OCI-LY1 (cell line): ENCODE results near the gene XPO4.
"Not testable (repeated sequence)": the region's sequence is repeated elsewhere in the genome, so short reads cannot be mapped to it uniquely, and the experiment has no call there.

Source experiments
- CTCF ChIP-seq: fragments of 200-600 bp; sonication (generic), shearing (Covaris generic); IDR thresholded peaks from 2 replicates; pipeline ENCODE4 v1.5.1; 2017; ENCODE audit warnings: mild to moderate bottlenecking, antibody characterized with exemption, low read length, moderate library complexity, mixed read lengths
- EZH2 ChIP-seq: fragments of 200-600 bp; sonication (generic), shearing (Covaris generic); IDR thresholded peaks from 2 replicates; pipeline ENCODE4 v1.8.0; 2017; ENCODE audit warnings: borderline replicate concordance, mixed run types, mild to moderate bottlenecking, antibody characterized with exemption, low read length, moderate library complexity, mixed read lengths

- TF ChIP-seq EZH2, CTCF: not testable (repeated sequence)
Measured at GRCh38 chr13:20743830-20744404, 158.6 kb downstream of the XPO4 start.
